Endothelial cell of umbilical vein (primary cell): ENCODE data around the gene TMEM254. TPM values are rescaled to one million over a fixed set of nuclear protein-coding genes. Genes with fewer than 3 reads are reported as not detected.

ENCODE experiments used
- BruUV-seq: library from RNA; stranded (reverse); fragments of 400-500 nt; replicated peaks from 2 replicates; lab custom pipeline; 2021; lab: Mats Ljungman, UMichigan
- CTCF ChIA-PET: fragments of 300-600, 350-600 bp; sonication (Branson Sonifier 250); formaldehyde crosslinking; loops from one replicate; lab custom pipeline; 2021; ENCODE audit warnings: antibody characterized with exemption, inconsistent platforms; lab: Charles Lee
- POLR2A ChIA-PET: fragments of 300-600, 350-600 bp; sonication (Branson Sonifier 250); formaldehyde crosslinking; loops from one replicate; lab custom pipeline; 2021; ENCODE audit warnings: antibody characterized with exemption, inconsistent platforms; lab: Charles Lee
- DNase-seq: peaks from one replicate; pipeline ENCODE4 v3.0.0-alpha.2; 2011; ENCODE audit warnings: low read depth, low spot score
- FAIRE-seq: peaks from 2 replicates; lab custom pipeline; 2011; peaks lifted over from hg19 to GRCh38; lab: Jason Lieb, UNC
- H2AFZ ChIP-seq: 2 replicates; pipeline ENCODE4 v1.6.0; 2012; ENCODE audit warnings: low read depth, low read length, control low read depth, inconsistent platforms
- H3K27ac ChIP-seq: 2 replicates; pipeline ENCODE4 v1.5.1; 2011; ENCODE audit warnings: low read depth, mild to moderate bottlenecking, control low read depth, low read length, moderate library complexity; ENCODE audit not compliant: insufficient read depth
- H3K27me3 ChIP-seq, 2 experiments: 2 replicates each; pipeline versions ENCODE4 v1.6.0 to v1.6.1; 2011; ENCODE audit warnings: low read length in 2 of 2, mixed read lengths in 1 of 2; ENCODE audit not compliant: control insufficient read depth in 2 of 2, insufficient read depth in 2 of 2
- H3K36me3 ChIP-seq, 2 experiments: 2 replicates in 1 of 2; 3 replicates in 1 of 2; pipeline ENCODE4 v1.5.1; 2011; ENCODE audit warnings: low read length in 2 of 2, mild to moderate bottlenecking in 1 of 2, moderate library complexity in 1 of 2; ENCODE audit not compliant: control insufficient read depth in 2 of 2, insufficient read depth in 2 of 2; ENCODE audit errors: extremely low read depth in 1 of 2
- H3K4me1 ChIP-seq: 3 replicates; pipeline ENCODE4 v1.5.1; 2011; ENCODE audit warnings: mild to moderate bottlenecking, low read length; ENCODE audit not compliant: control insufficient read depth, insufficient read depth; ENCODE audit errors: extremely low read depth
- H3K4me2 ChIP-seq: 2 replicates; pipeline ENCODE4 v1.6.1; 2011; ENCODE audit warnings: low read length, control low read depth, mixed read lengths; ENCODE audit not compliant: insufficient read depth
- H3K4me3 ChIP-seq, 3 experiments: fragments of 200-600 bp in 1 of 3; sonication (generic), shearing (Covaris generic) in 1 of 3; replicated peaks in 1 of 3; 2 replicates each; pipeline ENCODE4 v1.5.1; 2011 to 2016; ENCODE audit warnings: control low read depth in 3 of 3, low read length in 3 of 3, mild to moderate bottlenecking in 2 of 3, inconsistent platforms in 1 of 3, low read depth in 1 of 3, moderate library complexity in 1 of 3; ENCODE audit not compliant: insufficient read depth in 1 of 3
- H3K79me2 ChIP-seq: 2 replicates; pipeline ENCODE4 v1.6.0; 2012; ENCODE audit warnings: low read length, inconsistent platforms; ENCODE audit not compliant: control insufficient read depth, insufficient read depth
- H3K9ac ChIP-seq: replicated peaks from 2 replicates; pipeline ENCODE3; 2011; ENCODE audit warnings: low read length, control low read depth; ENCODE audit not compliant: insufficient read depth; ENCODE audit errors: extremely low read depth
- H3K9me1 ChIP-seq: replicated peaks from 3 replicates; pipeline ENCODE4 v1.6.0; 2011; ENCODE audit warnings: mild to moderate bottlenecking, low read length; ENCODE audit not compliant: control insufficient read depth, insufficient read depth; ENCODE audit errors: extremely low read depth
- H3K9me3 ChIP-seq: replicated peaks from 2 replicates; pipeline ENCODE4 v1.5.1; 2012; ENCODE audit warnings: low read length, inconsistent platforms; ENCODE audit not compliant: control insufficient read depth, insufficient read depth
- H4K20me1 ChIP-seq: replicated peaks from 2 replicates; pipeline ENCODE3; 2011; ENCODE audit warnings: mild to moderate bottlenecking, low read length; ENCODE audit not compliant: control insufficient read depth, insufficient read depth; ENCODE audit errors: extremely low read depth
- CTCF ChIP-seq, 2 donors: IDR thresholded peaks; 1 replicate in 1 of 2; 2 replicates in 1 of 2; pipeline ENCODE4 v1.5.1; 2011; ENCODE audit warnings: low read length in 2 of 2, mild to moderate bottlenecking in 2 of 2, moderate library complexity in 2 of 2, control low read depth in 1 of 2, inconsistent platforms in 1 of 2, low read depth in 1 of 2; ENCODE audit not compliant: insufficient read depth in 1 of 2; ENCODE audit errors: extremely low read depth in 1 of 2
- EZH2 ChIP-seq: IDR thresholded peaks from 2 replicates; pipeline ENCODE4 v1.6.1; 2012; ENCODE audit warnings: borderline replicate concordance, low read depth, mild to moderate bottlenecking, moderate library complexity, low read length, inconsistent platforms; ENCODE audit not compliant: severe bottlenecking
- FOS ChIP-seq: IDR thresholded peaks from 2 replicates; pipeline ENCODE4 v1.6.1; 2011; ENCODE audit warnings: mild to moderate bottlenecking, low read length, moderate library complexity, borderline replicate concordance; ENCODE audit not compliant: insufficient read depth
- GATA2 ChIP-seq: IDR thresholded peaks from 2 replicates; pipeline ENCODE4 v1.7.0; 2011; ENCODE audit warnings: low read depth, mild to moderate bottlenecking, moderate library complexity, mixed read lengths, low read length; ENCODE audit not compliant: insufficient read length, insufficient read depth
- JUN ChIP-seq: IDR thresholded peaks from 2 replicates; pipeline ENCODE4 v1.6.1; 2011; ENCODE audit warnings: borderline replicate concordance, low read depth; ENCODE audit not compliant: insufficient read length, insufficient read depth
- MYC ChIP-seq: IDR thresholded peaks from one replicate; pipeline ENCODE4 v1.6.1; 2011; ENCODE audit warnings: mild to moderate bottlenecking, low read depth, low read length
- POLR2A ChIP-seq: IDR thresholded peaks from 2 replicates; pipeline ENCODE4 v1.6.1; 2012; ENCODE audit warnings: low read depth, mild to moderate bottlenecking, control low read depth, low read length
- POLR2AphosphoS5 ChIP-seq: IDR thresholded peaks from 2 replicates; pipeline ENCODE4 v1.6.1; 2012; ENCODE audit warnings: low read depth, mild to moderate bottlenecking, control low read depth, low read length, moderate library complexity; ENCODE audit not compliant: insufficient read depth
- dilution Hi-C: fragments of 300-500 bp; cut with MboI; formaldehyde crosslinking; loops from one replicate; pipeline ENCODE4 v1.15.0; 2019; ENCODE audit warnings: low sequenced_read_pairs; ENCODE audit not compliant: extremely low pct_ligation_motif_present
- intact Hi-C: fragments of 100-400 bp; cut with micrococcal nuclease; formaldehyde crosslinking; loops from one replicate; pipeline ENCODE4 v1.10.0; 2022
- polyA plus RNA-seq, 4 experiments: library from polyadenylated mRNA; depleted of rRNA in 3 of 4; stranded (reverse) in 3 of 4; unstranded in 1 of 4; fragments of >200 nt; gene quantifications; 2 replicates each; pipeline versions ENCODE4 v1.2.1 to v1.2.3, GENCODE V29; 2011 to 2012; ENCODE audit warnings: missing spikeins in 1 of 4
- total RNA-seq: library from RNA; stranded (reverse); gene quantifications from 2 replicates; pipeline ENCODE4 v1.2.3, GENCODE V29; 2021
- TF ChIP-seq, protein P1 (sequence below): IDR thresholded peaks from 2 replicates; pipeline ENCODE4 v1.6.1; 2011; ENCODE audit not compliant: insufficient read depth, insufficient read length

TMEM254 gene
- total and polyA plus RNA-seq, 2 donors (not counting 3 experiments of a cell fraction or from before 2014, with no cell fraction given): 10.1 to 13.4 TPM

- no peak overlapping the region for H3K4me2 ChIP-seq
- H3K9me3 ChIP-seq: no peaks in the 10 kb centered on the region
- intact Hi-C loops (no loop called here), dilution Hi-C loops (no loop called here)
- no peak overlapping the region for H2AFZ ChIP-seq
- ChIA-PET POLR2A (no interaction called here), CTCF (interaction anchor here (1.3 to 1.7 kb wide), 2 partner anchors 83 to 122 kb away, joined by 3 to 10 read pairs; no protein-coding TSS in a partner anchor)
- H3K79me2 ChIP-seq: no peaks in the 10 kb centered on the region
- no peak for TF ChIP-seq JUN
- no peaks in the 10 kb centered on the region for H3K36me3 ChIP-seq
- no peak overlapping the region for H3K4me3 ChIP-seq
- H3K27me3 ChIP-seq: no peaks in the 10 kb centered on the region
- DNase-seq (no peak), FAIRE-seq (no peak)
- no TSS peak for BruUV-seq
- H3K4me1 ChIP-seq: peaks cover 4% of the 10 kb centered on the region
- no peaks in the 10 kb centered on the region for H3K9me1 ChIP-seq
- H3K9ac ChIP-seq: no peak overlapping the region
- H3K27ac ChIP-seq: no peak overlapping the region
- H4K20me1 ChIP-seq: no peaks in the 10 kb centered on the region
These were observed 60.8 kb downstream of the TMEM254 start for GRCh38 chr10:80139265-80139664.

DNA sequence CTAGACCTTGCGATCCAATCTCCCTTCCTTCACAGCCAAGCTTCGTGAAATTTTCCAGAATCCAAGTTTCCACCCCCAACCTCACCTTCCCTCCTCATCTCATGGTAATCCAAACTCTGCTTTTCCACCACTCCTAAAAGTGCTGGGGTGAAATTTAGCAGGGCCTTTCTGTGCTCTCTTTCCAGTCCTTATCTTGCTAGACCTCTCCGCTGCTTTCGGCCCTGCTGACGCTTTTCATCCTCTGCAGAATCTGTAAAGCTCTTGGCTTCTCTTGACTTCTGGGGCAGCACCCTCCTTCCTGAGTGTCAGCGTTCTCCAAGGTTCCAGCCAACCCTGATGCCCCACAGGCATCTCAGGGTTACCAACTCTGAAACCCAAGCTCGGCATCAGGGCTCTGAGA lies 61.8 kb downstream of the TMEM254 start:
- H3K9me1 ChIP-seq: no peaks in the 10 kb centered on the region
- H3K27me3 ChIP-seq: no peaks in the 10 kb centered on the region
- no peak overlapping the region for H3K4me3 ChIP-seq
- no peak overlapping the region for H3K4me2 ChIP-seq
- no peak for TF ChIP-seq FOS
- TF ChIP-seq POLR2AphosphoS5: no peak
- TF ChIP-seq, protein P1, sequence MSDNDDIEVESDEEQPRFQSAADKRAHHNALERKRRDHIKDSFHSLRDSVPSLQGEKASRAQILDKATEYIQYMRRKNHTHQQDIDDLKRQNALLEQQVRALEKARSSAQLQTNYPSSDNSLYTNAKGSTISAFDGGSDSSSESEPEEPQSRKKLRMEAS: no peak
- TF ChIP-seq GATA2: no peak
- no peak for TF ChIP-seq JUN
- no peak for TF ChIP-seq EZH2
- TF ChIP-seq POLR2A: no peak
- TF ChIP-seq CTCF (IDR thresholded peaks at IDR 0.05; ENCODE audit: extremely low read depth in 1 of 2, insufficient read depth in 1 of 2, low read depth in 1 of 2, low read length in 2 of 2): no peak
- TF ChIP-seq MYC: no peak
- ChIA-PET CTCF (interaction anchor here (0.7 to 9.1 kb wide), 3 partner anchors 12 to 81 kb away, joined by 3 to 320 read pairs (median 3); no protein-coding TSS in a partner anchor), POLR2A (no interaction called here)
- no peaks in the 10 kb centered on the region for H3K36me3 ChIP-seq
- H3K9ac ChIP-seq: no peak overlapping the region
- DNase-seq (no peak), FAIRE-seq (no peak)
- dilution Hi-C loops: no loop called here
- H3K4me1 ChIP-seq: peaks cover 4% of the 10 kb centered on the region
- H3K79me2 ChIP-seq: no peaks in the 10 kb centered on the region
- H2AFZ ChIP-seq: no peak overlapping the region
- H3K9me3 ChIP-seq: no peaks in the 10 kb centered on the region
- H3K27ac ChIP-seq: no peak overlapping the region
- H4K20me1 ChIP-seq: no peaks in the 10 kb centered on the region
- intact Hi-C loops: no loop called here
- BruUV-seq: no TSS peak
